NCI-H2196 (cell line): ENCODE measurements around the gene NCOA3.

Source experiments
- DNase-seq: peaks from one replicate; lab custom pipeline; 2025; ENCODE audit not compliant: unreplicated experiment; lab: John Stamatoyannopoulos, UW

NCOA3 gene

GRCh38 chr20:47703748-47704147 lies 202.1 kb downstream of the NCOA3 start:
- no peak for DNase-seq

GRCh38 chr20:47704746-47705496 lies 203.2 kb downstream of the NCOA3 start:
- no peak for DNase-seq

- no peak for DNase-seq
These were observed 203.8 kb downstream of the NCOA3 start for GRCh38 chr20:47705497-47705856.

GRCh38 chr20:47706345-47706744 lies 204.7 kb downstream of the NCOA3 start:
- DNase-seq: no peak
